ENCODE data around the gene GLOD5. TPM values are rescaled to one million over a fixed set of nuclear protein-coding genes. Genes with fewer than 3 reads are reported as not detected.

Gene GLOD5
- total RNA-seq, 1 donor from 2014 or later, result not detected

DNA sequence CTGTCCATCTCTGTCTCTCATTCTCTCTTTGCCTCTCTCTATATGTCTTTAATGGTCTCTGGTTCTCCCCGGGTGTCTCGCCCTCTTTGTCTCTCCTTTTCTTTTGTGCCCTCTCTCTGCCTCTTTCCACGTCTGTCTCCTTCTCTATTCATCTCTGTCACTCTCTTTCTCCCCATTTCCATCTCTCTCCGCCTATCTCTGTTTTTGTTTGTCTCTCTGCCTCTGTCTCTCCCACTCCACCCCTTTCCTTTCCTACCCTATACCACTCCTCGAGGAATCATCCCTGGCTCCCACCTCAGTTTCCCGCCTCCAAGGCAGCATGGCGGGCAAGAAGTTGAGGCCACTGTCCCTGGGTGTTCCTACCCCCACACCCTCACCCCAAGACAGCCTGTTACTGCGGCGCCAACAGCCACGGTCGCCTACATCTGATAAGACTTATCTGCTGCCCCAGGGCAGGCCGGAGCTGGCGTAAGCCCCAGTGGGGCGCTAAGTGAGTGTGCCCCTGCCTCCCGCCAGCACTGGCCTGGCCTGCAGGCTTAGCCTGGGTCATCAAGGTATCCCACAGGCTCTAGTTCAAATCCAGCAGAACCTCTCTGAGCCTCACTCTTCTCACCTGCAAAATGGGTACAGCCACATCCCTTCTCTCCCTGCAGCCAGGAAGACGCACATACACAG, 24.1 kb downstream of the GLOD5 start:
- DNase-seq (ENCODE audit: low spot score), result no peak
- no peaks in the 10 kb centered on the region for H3K4me1 ChIP-seq
- Mint-ChIP-seq H3K36me3 (no peaks in the 10 kb centered on the region), H3K4me1 (no peaks in the 10 kb centered on the region), H3K27me3 (ENCODE audit: insufficient read depth, low read depth) (peaks cover 6% of the 10 kb centered on the region), H3K9me3 (peaks cover 12% of the 10 kb centered on the region), H3K27ac (no peak overlapping the region), H3K4me3 (no peak overlapping the region)
- no peak overlapping the region for H3K4me3 ChIP-seq
- no peaks in the 10 kb centered on the region for H3F3A ChIP-seq (ENCODE audit: low read depth)
- no peaks in the 10 kb centered on the region for H3K36me3 ChIP-seq
- no peaks in the 10 kb centered on the region for H4K20me1 ChIP-seq (ENCODE audit: low read depth)
- no peak for TF ChIP-seq EZH2 (IDR thresholded peaks at IDR 0.05)
- no peak overlapping the region for H3K27ac ChIP-seq
- no peaks in the 10 kb centered on the region for H3K9me3 ChIP-seq (ENCODE audit: low read depth)
- H3K9ac ChIP-seq, result no peak overlapping the region
- H3K27me3 ChIP-seq, result no peaks in the 10 kb centered on the region
- H3K4me2 ChIP-seq, result no peak overlapping the region
- H2AFZ ChIP-seq (replicated peaks), result no peak overlapping the region
- H3K79me2 ChIP-seq (ENCODE audit: low read depth), result no peaks in the 10 kb centered on the region

DNA sequence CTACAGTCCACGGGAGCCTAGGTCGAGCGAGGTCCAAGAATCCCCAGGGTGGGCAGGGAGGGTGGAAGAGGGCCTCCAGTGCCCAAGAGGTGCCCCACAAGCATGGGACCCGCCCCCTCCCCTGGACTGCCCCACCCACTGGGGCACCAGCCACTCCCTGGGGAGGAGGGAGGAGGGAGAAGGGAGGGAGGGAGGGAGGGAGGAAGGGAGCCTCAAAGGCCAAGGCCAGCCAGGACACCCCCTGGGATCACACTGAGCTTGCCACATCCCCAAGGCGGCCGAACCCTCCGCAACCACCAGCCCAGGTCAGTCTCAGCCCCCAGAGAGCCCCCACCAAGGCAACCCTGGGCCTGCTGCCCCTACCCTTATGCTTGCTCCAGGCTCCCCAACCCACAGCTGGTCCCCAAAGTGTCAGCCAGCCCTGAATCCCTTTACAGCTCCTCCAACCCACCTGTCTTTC, 24.8 kb downstream of the GLOD5 start, which contains the start of gene GATA1:
TSS of gene GATA1 (plus strand) at position 250 of the 460 bp plus-strand sequence. CDS start 4,520 bp downstream, outside the sequence.
- H2AFZ ChIP-seq (replicated peaks), result no peak within 1 kb of the TSS
- no peak within 1 kb of the TSS for H3K4me3 ChIP-seq
- no peaks in the 10 kb centered on the region for H3K27me3 ChIP-seq
- Mint-ChIP-seq H3K27me3 (ENCODE audit: insufficient read depth, low read depth) (peaks cover 6% of the 10 kb centered on the region), H3K4me1 (no peaks in the 10 kb centered on the region), H3K4me3 (no peak within 1 kb of the TSS), H3K9me3 (peaks cover 12% of the 10 kb centered on the region), H3K36me3 (no peaks in the 10 kb centered on the region), H3K27ac (peak within 1 kb of the TSS; percentile 5)
- DNase-seq (ENCODE audit: low spot score), result no peak
- H4K20me1 ChIP-seq (ENCODE audit: low read depth), result no peaks in the 10 kb centered on the region
- H3K9me3 ChIP-seq (ENCODE audit: low read depth), result no peaks in the 10 kb centered on the region
- TF ChIP-seq, protein P1, sequence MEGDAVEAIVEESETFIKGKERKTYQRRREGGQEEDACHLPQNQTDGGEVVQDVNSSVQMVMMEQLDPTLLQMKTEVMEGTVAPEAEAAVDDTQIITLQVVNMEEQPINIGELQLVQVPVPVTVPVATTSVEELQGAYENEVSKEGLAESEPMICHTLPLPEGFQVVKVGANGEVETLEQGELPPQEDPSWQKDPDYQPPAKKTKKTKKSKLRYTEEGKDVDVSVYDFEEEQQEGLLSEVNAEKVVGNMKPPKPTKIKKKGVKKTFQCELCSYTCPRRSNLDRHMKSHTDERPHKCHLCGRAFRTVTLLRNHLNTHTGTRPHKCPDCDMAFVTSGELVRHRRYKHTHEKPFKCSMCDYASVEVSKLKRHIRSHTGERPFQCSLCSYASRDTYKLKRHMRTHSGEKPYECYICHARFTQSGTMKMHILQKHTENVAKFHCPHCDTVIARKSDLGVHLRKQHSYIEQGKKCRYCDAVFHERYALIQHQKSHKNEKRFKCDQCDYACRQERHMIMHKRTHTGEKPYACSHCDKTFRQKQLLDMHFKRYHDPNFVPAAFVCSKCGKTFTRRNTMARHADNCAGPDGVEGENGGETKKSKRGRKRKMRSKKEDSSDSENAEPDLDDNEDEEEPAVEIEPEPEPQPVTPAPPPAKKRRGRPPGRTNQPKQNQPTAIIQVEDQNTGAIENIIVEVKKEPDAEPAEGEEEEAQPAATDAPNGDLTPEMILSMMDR (IDR thresholded peaks at IDR 0.05), result no peak
- no peak for TF ChIP-seq EZH2 (IDR thresholded peaks at IDR 0.05)
- TF ChIP-seq EZH2phosphoT487 (IDR thresholded peaks at IDR 0.05), result no peak
- H3K36me3 ChIP-seq, result no peaks in the 10 kb centered on the region
- no peak within 1 kb of the TSS for H3K27ac ChIP-seq
- no peaks in the 10 kb centered on the region for H3F3A ChIP-seq (ENCODE audit: low read depth)
- no peak within 1 kb of the TSS for H3K9ac ChIP-seq
- no peak within 1 kb of the TSS for H3K4me2 ChIP-seq
- H3K79me2 ChIP-seq (ENCODE audit: low read depth), result no peaks in the 10 kb centered on the region
- H3K4me1 ChIP-seq, result no peaks in the 10 kb centered on the region

DNA sequence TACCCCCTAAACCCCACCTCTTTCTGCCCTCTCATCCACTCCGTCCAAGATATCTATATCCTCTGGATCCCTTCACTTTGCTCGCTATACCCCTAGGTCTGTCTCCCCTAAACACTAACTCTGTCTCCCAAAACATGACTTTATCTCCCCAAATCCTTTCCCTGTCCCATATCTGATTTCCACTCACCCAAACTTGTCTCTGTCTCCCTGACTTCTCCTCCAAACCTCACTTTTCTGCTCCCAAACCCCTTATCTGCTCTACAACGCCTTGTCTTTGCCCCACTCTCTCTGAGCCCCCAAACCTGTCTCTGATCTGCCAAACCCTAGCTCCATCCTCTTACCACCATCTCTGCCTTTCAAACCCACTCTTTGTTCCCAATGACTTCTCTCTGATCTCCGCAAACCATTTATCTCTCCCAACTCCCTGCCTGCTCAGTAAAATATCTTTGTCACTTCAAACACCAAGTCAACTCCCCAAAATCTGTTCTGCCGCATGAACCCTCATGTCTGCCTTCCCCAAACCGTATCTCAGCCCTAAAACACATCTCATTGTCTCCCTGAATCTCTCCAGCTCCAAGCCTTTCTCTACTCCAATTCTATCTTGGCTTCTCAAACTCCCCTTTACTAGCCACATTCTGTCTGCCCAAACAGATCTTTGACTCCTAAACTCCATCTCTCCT, 25.4 kb downstream of the GLOD5 start:
- Mint-ChIP-seq H3K4me3 (no peak overlapping the region), H3K9me3 (peaks cover 12% of the 10 kb centered on the region), H3K27me3 (ENCODE audit: insufficient read depth, low read depth) (peaks cover 2% of the 10 kb centered on the region), H3K36me3 (no peaks in the 10 kb centered on the region), H3K27ac (peak overlapping the region; percentile 5), H3K4me1 (no peaks in the 10 kb centered on the region)
- H3K36me3 ChIP-seq, result no peaks in the 10 kb centered on the region
- H3K9me3 ChIP-seq (ENCODE audit: low read depth), result no peaks in the 10 kb centered on the region
- no peak overlapping the region for H3K4me2 ChIP-seq
- H3F3A ChIP-seq (ENCODE audit: low read depth), result no peaks in the 10 kb centered on the region
- no peaks in the 10 kb centered on the region for H4K20me1 ChIP-seq (ENCODE audit: low read depth)
- TF ChIP-seq EZH2 (IDR thresholded peaks at IDR 0.05) (no peak), EZH2phosphoT487 (IDR thresholded peaks at IDR 0.05) (no peak)
- TF ChIP-seq, protein P1 (IDR thresholded peaks at IDR 0.05), result no peak
- H3K27ac ChIP-seq, result no peak overlapping the region
- no peak for DNase-seq (ENCODE audit: low spot score)
- H3K27me3 ChIP-seq, result no peaks in the 10 kb centered on the region
- H3K4me1 ChIP-seq, result no peaks in the 10 kb centered on the region
- H3K4me3 ChIP-seq, result no peak overlapping the region
- H3K79me2 ChIP-seq (ENCODE audit: low read depth), result no peaks in the 10 kb centered on the region
- H2AFZ ChIP-seq (replicated peaks), result no peak overlapping the region
- H3K9ac ChIP-seq, result no peak overlapping the region

All from neural progenitor cell (in vitro differentiated cells).